Adipose tissue (tissue), 3 donors: ENCODE measurements around the gene SEPTIN8. TPM values are rescaled to one million over a fixed set of nuclear protein-coding genes. Genes with fewer than 3 reads are reported as not detected.

Source experiments
- H3K27ac ChIP-seq: one replicate; pipeline ENCODE4 v1.5.1; 2013; ENCODE audit warnings: low read depth, low read length
- WGBS, 3 donors: extraction: QIAGEN DNeasy Blood & Tissue Kit; methylation state at CpG; one replicate each; pipeline ENCODE4 v1.1.7; 2013; 5-methylcytosine and 5-hydroxymethylcytosine counted together
- polyA plus RNA-seq, 3 donors: library from polyadenylated mRNA; stranded (reverse); fragments of 200-250 nt; gene quantifications; one replicate each; pipeline ENCODE4 v1.2.3, GENCODE V29; 2013
- donor health status: healthy with polysubstance abuse.
- donor health status: Bipolar disorder and iron deficiency.
- donor health status: healthy.

Gene SEPTIN8, protein sequence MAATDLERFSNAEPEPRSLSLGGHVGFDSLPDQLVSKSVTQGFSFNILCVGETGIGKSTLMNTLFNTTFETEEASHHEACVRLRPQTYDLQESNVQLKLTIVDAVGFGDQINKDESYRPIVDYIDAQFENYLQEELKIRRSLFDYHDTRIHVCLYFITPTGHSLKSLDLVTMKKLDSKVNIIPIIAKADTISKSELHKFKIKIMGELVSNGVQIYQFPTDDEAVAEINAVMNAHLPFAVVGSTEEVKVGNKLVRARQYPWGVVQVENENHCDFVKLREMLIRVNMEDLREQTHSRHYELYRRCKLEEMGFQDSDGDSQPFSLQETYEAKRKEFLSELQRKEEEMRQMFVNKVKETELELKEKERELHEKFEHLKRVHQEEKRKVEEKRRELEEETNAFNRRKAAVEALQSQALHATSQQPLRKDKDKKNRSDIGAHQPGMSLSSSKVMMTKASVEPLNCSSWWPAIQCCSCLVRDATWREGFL
- 10 to 100 TPM; 11.2 to 34.1 (median 15.4) TPM for polyA plus RNA-seq

DNA sequence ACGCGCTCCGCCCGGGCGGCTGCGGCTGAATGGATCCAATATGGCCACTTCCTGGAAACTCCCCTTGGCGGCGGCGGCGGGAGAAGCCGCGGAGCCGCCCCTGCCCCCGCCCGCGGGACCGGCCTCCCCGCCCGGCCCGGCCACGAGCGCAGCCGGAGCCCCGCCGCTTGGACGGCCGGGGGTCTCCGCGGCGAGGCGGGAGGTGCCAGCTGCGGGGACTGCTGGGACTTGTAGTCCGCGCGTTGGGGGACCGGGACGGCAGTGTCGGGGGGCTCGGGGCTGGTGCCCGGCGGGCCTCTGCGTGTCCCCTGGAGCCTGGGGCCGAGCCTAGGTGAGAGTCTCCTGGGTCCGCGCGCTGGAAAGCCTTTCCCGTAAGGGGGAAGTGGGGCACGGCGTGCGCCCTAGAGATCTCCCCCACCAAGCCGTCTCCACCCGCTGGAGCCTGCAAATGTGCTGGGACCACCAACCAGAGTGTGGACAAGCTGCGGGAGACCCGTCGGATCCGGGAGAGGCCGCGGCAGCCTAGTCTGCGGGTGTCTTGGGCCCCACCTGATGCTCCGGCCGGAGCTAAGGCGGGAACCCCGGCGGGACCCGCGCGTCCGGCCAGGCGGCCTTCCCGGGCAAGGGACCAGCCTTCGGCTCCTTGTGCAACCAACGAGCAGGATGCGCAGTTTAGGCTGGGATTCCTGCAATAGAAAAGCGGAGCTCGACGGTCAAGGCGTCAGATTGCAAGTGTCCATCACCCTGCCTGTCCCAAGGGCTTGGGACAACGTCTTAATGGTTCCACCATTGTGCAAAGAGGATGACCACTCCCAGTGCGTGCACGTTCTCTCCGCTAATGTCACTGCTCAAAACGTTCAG is at the start of gene SEPTIN8:
SEPTIN8 (minus strand) TSS at position 31 of the 861 bp plus-strand sequence. CDS start 102 bp downstream, outside the sequence.
- WGBS, 3 donors: 1 to 3% (median 2%) methylated on average over 72 to 82 of the region's 82 CpGs
- H3K27ac ChIP-seq: no peak within 1 kb of the TSS

DNA sequence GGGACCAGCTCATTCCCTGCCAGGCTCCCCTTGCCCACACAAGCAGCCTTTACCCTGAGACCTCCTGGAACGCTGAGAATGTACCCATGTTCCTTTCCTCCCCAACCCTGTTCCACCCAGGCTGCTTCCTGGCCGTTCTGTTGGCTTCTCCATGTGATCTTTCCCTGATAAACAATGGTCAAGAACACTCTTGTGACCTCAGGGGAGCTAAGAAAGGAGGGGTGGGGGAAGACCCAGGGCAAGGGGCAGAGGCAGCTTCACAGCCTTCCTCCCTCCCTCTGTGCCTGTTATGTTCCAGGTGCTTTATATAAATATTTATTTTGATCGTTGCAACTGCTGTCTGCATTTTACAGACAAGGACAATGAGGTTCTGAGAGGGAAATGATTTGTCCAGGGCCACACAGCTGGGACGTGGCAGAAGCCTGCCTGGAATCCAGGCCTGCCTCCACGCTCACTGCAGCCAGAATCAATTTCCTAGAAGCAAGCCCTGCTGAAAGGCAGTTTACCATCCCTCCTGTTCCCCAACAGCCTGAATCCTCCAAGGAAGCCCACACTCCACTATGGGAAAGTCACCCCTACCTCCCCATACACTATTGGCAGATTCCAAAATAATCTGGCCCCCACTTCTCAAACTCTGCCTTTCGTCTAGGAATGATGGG is 49.5 kb upstream of the SEPTIN8 start:
- 71 to 76% (median 72%) methylated on average over 6 of the region's 6 CpGs for WGBS, 3 donors
- no peak overlapping the region for H3K27ac ChIP-seq

DNA sequence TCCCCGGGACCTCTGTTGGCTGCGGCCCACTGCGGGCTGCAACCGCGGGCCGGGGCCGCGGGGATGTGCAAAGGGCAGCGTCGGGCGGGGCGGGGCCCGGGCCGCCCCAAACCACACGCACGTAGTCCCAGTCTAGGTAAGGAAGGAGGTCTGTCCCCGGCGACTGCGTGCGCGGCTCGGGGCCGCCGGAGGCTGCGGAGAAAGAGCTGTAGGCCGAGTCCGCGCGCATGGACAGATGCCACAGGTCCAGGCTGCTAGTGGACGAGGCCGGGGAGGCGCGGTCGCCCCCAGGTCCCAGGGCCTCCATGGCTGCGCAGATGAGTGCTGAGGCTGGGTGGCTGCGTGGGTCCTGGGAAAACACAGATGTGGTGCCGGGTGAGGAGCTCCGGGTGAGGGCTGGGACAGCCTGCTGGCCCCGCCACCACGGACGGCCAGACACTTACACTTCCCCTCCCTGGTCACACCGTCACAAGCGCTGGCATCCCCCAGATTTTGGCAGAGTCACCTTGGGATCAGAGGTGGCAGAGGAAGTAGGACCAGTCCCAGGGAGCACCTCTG is 48.9 kb upstream of the SEPTIN8 start:
- H3K27ac ChIP-seq: no peak overlapping the region
- 45 to 76% (median 58%) methylated on average over 27 to 43 of the region's 43 CpGs for WGBS, 3 donors

DNA sequence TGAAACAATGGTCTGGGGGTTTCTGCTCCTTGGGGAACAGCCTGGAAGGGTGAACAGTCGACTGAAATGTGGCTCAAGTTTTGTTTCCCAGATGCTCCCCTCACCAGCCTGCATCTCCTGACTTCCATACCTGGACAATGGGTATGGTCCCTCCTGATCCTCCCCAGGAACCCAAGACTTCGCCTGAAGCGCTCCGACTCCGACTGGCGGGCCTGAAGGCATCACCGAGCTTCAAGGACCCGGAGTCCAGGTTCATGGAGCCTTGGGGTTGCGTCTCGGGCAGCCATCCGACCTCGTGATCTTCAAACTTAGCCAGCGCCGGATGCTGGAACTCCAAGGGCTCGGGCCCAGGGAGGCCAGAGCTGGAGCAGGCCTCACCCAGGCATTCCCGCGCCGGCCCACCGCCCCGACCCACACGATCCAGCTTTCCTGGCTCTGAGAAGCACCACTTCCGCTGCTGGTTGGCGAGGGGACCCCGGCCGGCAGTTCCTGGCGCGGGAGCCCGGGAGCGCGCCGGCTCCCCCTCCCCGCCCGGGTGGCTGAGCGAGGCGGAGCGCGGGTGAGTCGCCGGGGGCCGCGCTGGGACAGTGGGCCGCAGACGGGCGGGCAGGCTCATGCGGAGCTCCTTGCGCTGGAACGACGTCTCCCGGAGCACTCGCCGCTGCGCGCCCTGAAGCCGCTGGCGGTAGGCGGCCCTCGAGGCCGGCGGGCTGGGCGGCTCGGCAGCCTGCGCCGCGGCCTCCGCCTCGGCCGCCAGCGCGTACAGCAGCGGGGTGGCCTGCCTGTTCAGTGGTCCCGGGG is 48.2 kb upstream of the SEPTIN8 start:
- WGBS, 3 donors: 58 to 81% (median 66%) methylated on average over 35 to 71 of the region's 71 CpGs
- no peak overlapping the region for H3K27ac ChIP-seq

DNA sequence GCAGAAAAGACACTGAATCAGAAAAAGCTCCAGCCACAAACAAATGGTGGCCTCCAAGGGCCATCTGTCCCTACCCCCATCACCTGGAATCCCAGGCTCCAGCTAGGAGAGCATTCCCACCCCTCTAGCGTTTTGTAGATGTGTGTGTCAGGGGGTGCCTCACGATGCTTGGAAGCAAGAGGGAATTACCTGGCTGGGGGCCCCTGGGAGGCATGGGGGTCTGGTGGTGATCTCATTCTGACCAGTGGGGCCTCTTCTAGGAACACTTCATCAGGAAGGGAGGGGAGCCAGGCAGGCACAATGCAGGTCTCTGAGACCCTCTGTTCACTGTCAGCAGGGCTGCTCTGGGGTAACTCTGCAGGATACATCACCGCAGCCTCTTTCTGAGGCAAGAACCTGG is 47.4 kb upstream of the SEPTIN8 start:
- WGBS, 3 donors: 87 to 94% (median 88%) methylated on average over 3 of the region's 3 CpGs

DNA sequence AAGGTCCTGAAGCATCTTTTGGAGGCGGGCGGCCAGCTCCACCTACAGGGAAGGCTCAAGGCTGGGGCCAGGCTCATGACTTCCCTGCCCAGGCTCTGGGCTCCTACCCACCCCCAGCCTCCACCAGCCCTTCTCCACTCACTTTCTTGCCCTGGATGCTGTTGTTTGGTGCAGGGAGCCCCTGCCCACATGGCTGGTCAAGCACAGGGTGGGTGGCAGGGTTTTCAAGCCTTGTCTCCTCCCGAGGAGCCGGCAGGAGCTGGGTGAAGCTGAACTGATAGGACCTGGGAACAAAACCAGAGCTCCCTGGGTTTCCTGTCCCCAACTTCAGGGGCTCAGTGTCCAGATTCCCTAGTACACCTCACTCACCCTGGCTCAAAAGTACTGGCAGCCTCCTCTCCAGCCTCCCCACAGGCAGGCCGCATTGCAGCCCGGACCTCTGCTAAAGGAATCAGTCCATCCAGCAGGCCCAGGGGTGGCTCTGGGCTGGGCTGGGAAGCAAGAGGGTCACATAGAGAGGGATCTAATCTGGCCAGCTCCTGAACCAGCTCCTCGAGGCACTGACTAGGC is 46.5 kb upstream of the SEPTIN8 start:
- no peak overlapping the region for H3K27ac ChIP-seq
- WGBS, 3 donors: 82 to 89% (median 85%) methylated on average over 6 to 7 of the region's 7 CpGs

More for the DNA sequence above, 47.4 kb upstream of the SEPTIN8 start:
- H3K27ac ChIP-seq: no peak overlapping the region

DNA sequence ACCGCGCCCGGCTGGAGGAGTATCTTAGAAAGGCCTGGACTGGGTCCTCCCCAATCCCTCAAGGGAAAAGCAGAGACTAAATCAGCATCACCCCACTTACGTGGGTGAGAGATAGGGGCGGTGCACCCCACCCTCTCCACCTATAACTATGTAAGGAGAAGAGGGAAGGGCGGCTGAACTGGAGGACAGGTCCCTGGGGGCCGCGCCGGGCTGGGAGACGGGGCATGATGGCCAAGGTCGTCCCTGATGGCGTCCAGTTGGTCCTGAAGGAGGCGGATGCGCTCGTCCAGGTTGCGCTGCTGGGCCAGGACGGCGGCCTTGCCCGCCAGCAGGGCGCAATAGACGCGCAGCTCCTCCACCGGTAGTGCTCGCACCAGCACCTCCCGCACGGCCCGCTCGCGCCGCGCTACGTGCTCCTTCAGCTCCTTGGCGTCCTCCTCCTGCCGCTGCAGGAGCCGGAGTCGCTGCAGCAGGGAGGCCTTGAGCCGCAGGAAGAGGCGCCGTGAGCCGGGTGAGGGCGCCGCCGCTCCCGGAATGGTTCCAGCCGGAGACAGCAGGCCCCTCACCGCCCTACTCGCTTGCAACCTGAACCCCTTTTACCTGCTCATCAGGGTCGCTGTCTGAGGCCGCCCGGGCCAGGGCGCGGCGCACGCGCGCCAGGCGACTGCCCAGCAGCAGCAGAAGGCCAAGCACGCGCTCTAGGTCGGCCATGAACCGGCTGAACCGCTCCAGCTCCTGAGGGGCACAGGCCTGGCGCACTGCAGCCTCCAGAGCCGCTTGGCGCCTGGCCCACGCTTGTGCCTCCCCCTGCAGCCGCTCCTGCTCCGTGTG is 45.8 kb upstream of the SEPTIN8 start:
- WGBS, 3 donors: 22 to 42% (median 35%) methylated on average over 65 to 68 of the region's 68 CpGs
- H3K27ac ChIP-seq: no peak overlapping the region

DNA sequence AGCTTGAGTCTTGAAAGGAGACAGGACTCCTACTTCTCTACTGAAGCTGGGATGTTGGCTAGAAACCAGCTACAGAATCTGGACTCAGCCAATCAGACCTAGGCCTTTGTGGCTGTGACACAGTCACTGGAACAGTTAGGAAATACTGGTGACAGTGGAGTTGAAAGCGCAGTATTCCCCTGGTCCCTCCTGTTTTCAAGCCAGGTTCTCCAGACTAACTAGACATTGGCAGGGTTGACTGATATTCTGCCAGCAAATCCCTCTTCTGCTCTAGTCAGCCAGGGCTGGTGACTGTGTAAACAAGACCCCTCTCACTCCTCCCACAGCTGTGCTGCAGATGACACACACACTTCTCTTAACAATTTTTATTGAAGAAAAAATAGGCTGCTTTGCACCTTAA is 44.8 kb upstream of the SEPTIN8 start:
- 74 to 88% (median 80%) methylated on average over 1 of the region's 1 CpG for WGBS, 3 donors
- H3K27ac ChIP-seq: no peak overlapping the region

DNA sequence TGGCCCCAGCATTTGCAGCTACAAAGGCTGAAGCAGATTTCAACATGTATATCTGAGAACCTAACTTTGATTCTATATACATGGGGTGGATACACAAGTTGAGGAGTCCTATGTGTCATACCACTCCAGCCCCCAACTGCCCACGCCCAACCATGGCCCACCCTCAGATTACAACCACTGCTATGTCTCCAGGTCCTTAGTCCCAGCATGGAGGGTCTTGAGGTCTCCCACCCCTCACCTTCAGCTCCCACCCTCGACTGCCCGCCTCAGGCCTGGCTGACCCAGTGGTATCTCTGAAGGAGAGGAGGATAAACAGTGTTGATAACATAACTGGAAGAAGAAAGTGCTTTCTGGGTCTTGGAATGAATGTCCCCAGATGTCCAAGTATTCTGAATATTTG is 44.3 kb upstream of the SEPTIN8 start:
- WGBS, 3 donors: 73 to 93% (median 85%) methylated on average over 3 of the region's 3 CpGs

DNA sequence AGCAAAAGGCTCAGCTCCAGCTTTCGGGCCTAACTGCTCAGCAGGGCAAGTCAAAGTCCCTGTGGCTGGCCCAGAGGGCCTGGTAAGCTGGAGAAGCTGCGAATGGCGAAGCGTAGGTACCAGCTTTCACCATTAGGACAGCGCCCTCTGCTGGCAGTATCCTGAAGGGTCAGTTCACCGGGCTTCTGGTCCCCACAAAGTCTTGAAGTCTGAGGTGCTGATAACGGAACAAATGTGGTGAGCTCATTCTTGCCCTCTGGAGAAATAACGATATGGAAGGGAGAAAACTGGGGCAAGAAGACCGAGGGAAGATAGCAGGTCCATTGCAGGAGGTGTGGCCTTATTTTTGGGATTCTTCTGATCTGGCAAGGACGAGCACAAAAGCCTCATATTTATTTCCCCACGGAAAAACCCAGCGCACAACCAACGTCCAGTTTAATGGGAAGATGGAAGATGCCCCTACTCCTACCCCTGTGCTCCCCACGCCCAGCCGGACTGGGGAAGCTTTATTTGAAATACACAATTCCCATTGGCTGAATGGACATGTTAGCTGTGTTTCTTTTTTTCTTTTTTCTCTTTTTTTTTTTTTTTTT is 43.2 kb upstream of the SEPTIN8 start:
- WGBS, 3 donors: 17 to 27% (median 20%) methylated on average over 15 of the region's 15 CpGs
- no peak overlapping the region for H3K27ac ChIP-seq

More for the DNA sequence above, 44.3 kb upstream of the SEPTIN8 start:
- no peak overlapping the region for H3K27ac ChIP-seq

DNA sequence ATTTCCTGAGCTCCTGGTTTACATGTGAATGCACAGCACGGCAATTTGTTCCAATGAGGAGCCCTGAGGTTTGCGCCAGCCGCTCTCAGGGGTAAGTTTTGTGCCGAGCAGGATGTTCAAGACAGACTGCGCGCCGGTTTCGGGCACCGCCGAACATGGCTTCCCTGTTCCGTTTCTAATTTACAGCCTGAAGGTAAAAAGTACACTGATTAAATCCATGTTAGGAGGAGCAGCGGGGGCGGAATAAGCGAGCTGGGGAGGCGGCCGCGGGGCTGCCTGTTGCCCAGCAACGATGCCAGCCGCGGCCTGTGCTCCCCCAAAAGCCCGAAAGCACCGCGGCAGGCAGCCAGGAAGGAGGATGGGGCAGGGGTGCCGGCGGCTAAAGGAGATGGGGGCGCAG is 42.4 kb upstream of the SEPTIN8 start:
- 25 to 60% (median 28%) methylated on average over 26 of the region's 26 CpGs for WGBS, 3 donors
- H3K27ac ChIP-seq: no peak overlapping the region

DNA sequence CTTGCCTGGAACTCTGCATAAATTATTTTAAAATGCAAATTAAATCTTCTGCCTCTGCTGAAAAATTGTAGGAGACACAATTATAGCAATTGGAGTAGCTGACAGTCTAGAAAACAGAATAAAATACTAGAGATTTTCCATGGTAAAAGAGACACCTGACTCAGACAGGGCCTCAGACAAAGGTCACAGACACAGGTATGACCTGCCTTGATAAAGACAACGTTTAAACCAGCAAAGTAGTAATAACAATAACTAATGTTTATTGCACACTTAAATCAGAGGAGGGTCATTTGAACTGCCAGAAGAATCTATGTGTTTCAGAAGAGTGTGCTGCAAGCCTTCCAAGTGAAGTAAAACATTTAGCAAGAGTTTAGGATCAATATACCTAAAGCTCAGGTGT is 40.0 kb upstream of the SEPTIN8 start:
- H3K27ac ChIP-seq: no peak overlapping the region
- 43 to 81% (median 74%) methylated on average over 1 of the region's 1 CpG for WGBS, 3 donors

DNA sequence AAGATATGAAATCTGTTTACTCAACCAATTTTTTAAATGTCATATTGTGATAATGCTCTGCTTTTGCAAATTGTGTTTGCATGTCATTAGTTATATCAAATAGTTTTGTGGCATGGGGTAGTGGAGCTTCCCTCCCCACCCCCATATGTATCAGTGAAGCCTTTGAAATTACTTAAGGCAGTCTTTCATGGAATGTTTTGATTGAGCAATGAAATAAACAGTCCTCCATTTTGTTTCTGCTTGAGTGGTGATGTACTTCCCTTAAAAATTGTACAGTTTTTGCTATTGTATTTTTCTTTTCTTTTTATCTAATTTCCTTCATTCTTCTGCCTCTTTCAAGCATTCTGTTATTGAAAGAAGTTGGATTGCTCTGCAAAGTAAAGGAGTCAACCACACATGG is 39.5 kb upstream of the SEPTIN8 start:
- H3K27ac ChIP-seq: no peak overlapping the region

DNA sequence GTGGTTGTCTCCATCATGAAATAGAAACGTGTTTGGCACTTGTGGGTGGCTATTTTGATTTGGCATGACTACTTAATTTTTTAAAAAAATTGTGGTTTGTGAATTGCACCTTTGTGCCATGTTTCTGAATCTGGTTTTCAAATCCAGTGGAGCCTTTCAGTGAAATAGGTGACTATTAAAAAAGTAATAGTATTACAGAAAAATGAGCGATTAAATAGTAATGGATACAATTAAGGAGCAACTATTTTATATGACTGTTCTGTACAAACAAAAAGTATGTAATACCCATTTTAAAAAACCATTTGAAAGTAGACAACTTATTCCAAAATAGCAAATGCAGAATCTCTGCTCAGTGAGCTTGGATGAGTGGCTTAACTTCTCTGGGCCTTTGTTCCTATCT is 39.0 kb upstream of the SEPTIN8 start:
- WGBS, 3 donors: 80 to 83% (median 82%) methylated on average over 2 of the region's 2 CpGs
- H3K27ac ChIP-seq: no peak overlapping the region

DNA sequence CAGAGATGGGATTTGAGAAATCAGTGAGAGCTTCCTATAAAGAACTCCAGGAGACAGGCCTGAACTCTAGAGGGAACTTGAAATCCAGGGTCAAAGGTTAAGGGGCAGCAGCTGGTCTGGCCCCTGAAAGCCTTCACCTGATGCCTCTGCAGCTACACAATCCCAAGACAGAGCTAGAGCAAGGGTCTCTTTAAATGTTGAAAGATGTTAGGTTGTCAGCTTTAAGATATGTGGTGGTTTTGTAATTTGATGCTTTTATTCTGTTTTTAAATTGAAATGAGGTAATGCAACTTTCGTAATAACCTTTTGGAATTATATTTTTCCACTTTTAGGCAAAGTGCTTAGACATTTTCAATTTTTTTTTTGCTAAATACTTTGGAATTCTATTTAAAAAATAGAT is 38.4 kb upstream of the SEPTIN8 start:
- WGBS, 3 donors: 86 to 97% (median 89%) methylated on average over 1 of the region's 1 CpG

More for the DNA sequence above, 38.4 kb upstream of the SEPTIN8 start:
- no peak overlapping the region for H3K27ac ChIP-seq
